HCT116 (cell line): ENCODE results near the gene CEP170B. TPM values are rescaled to one million over a fixed set of nuclear protein-coding genes. Genes with fewer than 3 reads are reported as not detected.

Experiments used
- ATAC-seq: fragments of 200-7000 bp; cut with Tn5 transposase; 2 replicates; pipeline ENCODE4 v1.9.1; 2020; ENCODE audit warnings: mild to moderate bottlenecking, moderate library complexity
- BruUV-seq: library from RNA; stranded (reverse); fragments of 400-500 nt; replicated peaks from 2 replicates; lab custom pipeline; 2021; lab: Mats Ljungman, UMichigan
- CTCF ChIA-PET: fragments of 300-600 bp; sonication (Branson Sonifier 250); formaldehyde crosslinking; loops from one replicate; lab custom pipeline; 2021; ENCODE audit warnings: antibody characterized with exemption; lab: Charles Lee
- POLR2A ChIA-PET: fragments of 300-600, 350-600 bp; sonication (Branson Sonifier 250); formaldehyde crosslinking; loops from one replicate; lab custom pipeline; 2021; ENCODE audit warnings: antibody characterized with exemption; lab: Charles Lee
- RAD21 ChIA-PET, 2 experiments: fragments of 300-600 bp; sonication (Branson Sonifier 250); formaldehyde crosslinking; loops; one replicate each; lab custom pipeline; 2023; ENCODE audit warnings: low total read pairs in 2 of 2; ENCODE audit not compliant: uncharacterized antibody in 2 of 2, unreplicated experiment in 2 of 2, low non-redundant PET in 1 of 2; lab: Charles Lee
- DNase-seq: peaks from one replicate; pipeline ENCODE4 v3.0.0-alpha.2; 2010; ENCODE audit warnings: low read depth, low spot score
- H2AFZ ChIP-seq: fragments of 200-600 bp; shearing (Covaris generic), sonication (generic); 2 replicates; pipeline ENCODE4 v1.6.1; 2017; ENCODE audit warnings: low read depth, mixed run types, mixed read lengths, antibody characterized with exemption, low read length; ENCODE audit not compliant: poor library complexity, severe bottlenecking
- H3K27ac ChIP-seq: 2 replicates; pipeline ENCODE4 v1.5.1; 2012; ENCODE audit warnings: low read depth, low read length
- H3K27me3 ChIP-seq: fragments of 200-600 bp; sonication (generic); 2 replicates; pipeline ENCODE4 v1.6.1; 2016; ENCODE audit warnings: mixed run types, low read length, mixed read lengths; ENCODE audit not compliant: insufficient read depth
- H3K36me3 ChIP-seq, 2 experiments: fragments of 200-500 bp in 1 of 2; fragments of 200-600 bp in 1 of 2; sonication (Bioruptor generic) in 1 of 2; sonication (generic) in 1 of 2; 2 replicates each; pipeline versions ENCODE4 v1.5.1 to v1.6.1; 2014 to 2016; ENCODE audit warnings: low read length in 2 of 2, inconsistent platforms in 1 of 2, mixed read lengths in 1 of 2, mixed run types in 1 of 2; ENCODE audit not compliant: insufficient read depth in 2 of 2, control insufficient read depth in 1 of 2
- H3K4me1 ChIP-seq, 2 experiments: fragments of 200-600 bp in 1 of 2; sonication (generic) in 1 of 2; 2 replicates each; pipeline versions ENCODE4 v1.5.1 to v1.6.1; 2012 to 2017; ENCODE audit warnings: low read length in 2 of 2, inconsistent platforms in 1 of 2, mild to moderate bottlenecking in 1 of 2, mixed read lengths in 1 of 2, mixed run types in 1 of 2, moderate library complexity in 1 of 2; ENCODE audit not compliant: insufficient read depth in 2 of 2, control insufficient read depth in 1 of 2
- H3K4me2 ChIP-seq: fragments of 200-600 bp; sonication (generic); 2 replicates; pipeline ENCODE4 v1.6.1; 2017; ENCODE audit warnings: mixed run types, low read length, mixed read lengths
- H3K4me3 ChIP-seq, 2 experiments: fragments of 200-600 bp in 1 of 2; sonication (generic) in 1 of 2; replicated peaks in 1 of 2; 2 replicates each; pipeline ENCODE4 v1.5.1; 2011 to 2016; ENCODE audit warnings: low read length in 2 of 2, control low read depth in 1 of 2, low read depth in 1 of 2, mild to moderate bottlenecking in 1 of 2, mixed read lengths in 1 of 2, mixed run types in 1 of 2
- H3K79me2 ChIP-seq: fragments of 200-600 bp; sonication (generic); 2 replicates; pipeline ENCODE4 v1.6.1; 2017; ENCODE audit warnings: mild to moderate bottlenecking, mixed run types, low read length, moderate library complexity, mixed read lengths; ENCODE audit not compliant: insufficient read depth
- H3K9ac ChIP-seq: fragments of 200-600 bp; sonication (generic); 2 replicates; pipeline ENCODE4 v1.6.1; 2016; ENCODE audit warnings: low read length, mixed read lengths
- H3K9me2 ChIP-seq: fragments of 200-600 bp; sonication (generic), shearing (Covaris generic); 2 replicates; pipeline ENCODE4 v1.6.1; 2017; ENCODE audit warnings: mixed run types, mild to moderate bottlenecking, moderate library complexity; ENCODE audit not compliant: insufficient read depth
- H3K9me3 ChIP-seq, 2 experiments: fragments of 200-500 bp in 1 of 2; fragments of 200-600 bp in 1 of 2; sonication (Bioruptor generic) in 1 of 2; sonication (generic) in 1 of 2; 2 replicates each; pipeline ENCODE4 v1.6.1; 2014 to 2017; ENCODE audit warnings: low read length in 2 of 2, mixed read lengths in 2 of 2, inconsistent platforms in 1 of 2, low read depth in 1 of 2, mild to moderate bottlenecking in 1 of 2, mixed run types in 1 of 2, moderate library complexity in 1 of 2; ENCODE audit not compliant: control insufficient read depth in 1 of 2, insufficient read depth in 1 of 2
- H4K20me1 ChIP-seq: fragments of 200-600 bp; sonication (generic), shearing (Covaris generic); 2 replicates; pipeline ENCODE4 v1.6.1; 2017; ENCODE audit warnings: mixed run types, mild to moderate bottlenecking, moderate library complexity; ENCODE audit not compliant: insufficient read depth
- EGR1 ChIP-seq: IDR thresholded peaks from 2 replicates; pipeline ENCODE4 v1.6.1; 2012; ENCODE audit warnings: low read depth
- EZH2phosphoT487 ChIP-seq: fragments of 200-600 bp; IDR thresholded peaks from 2 replicates; pipeline ENCODE4 v1.6.1; 2018; ENCODE audit warnings: antibody characterized with exemption, borderline replicate concordance
- FOSL1 ChIP-seq: IDR thresholded peaks from 2 replicates; pipeline ENCODE4 v1.6.1; 2012; ENCODE audit warnings: low read depth
- JUND ChIP-seq: IDR thresholded peaks from 2 replicates; pipeline ENCODE4 v1.6.1; 2012
- POLR2A ChIP-seq: IDR thresholded peaks from 2 replicates; pipeline ENCODE4 v1.7.0; 2011; ENCODE audit warnings: borderline replicate concordance; ENCODE audit not compliant: insufficient read depth, insufficient read length; ENCODE audit errors: extremely low read depth
- RAD21 ChIP-seq: IDR thresholded peaks from 2 replicates; pipeline ENCODE4 v1.6.1; 2012; ENCODE audit warnings: low read depth, mild to moderate bottlenecking
- SIN3A ChIP-seq: IDR thresholded peaks from 2 replicates; pipeline ENCODE4 v1.6.1; 2012; ENCODE audit warnings: low read depth
- SRF ChIP-seq: IDR thresholded peaks from 2 replicates; pipeline ENCODE4 v1.6.1; 2012; ENCODE audit warnings: low read depth
- TCF7L2 ChIP-seq: IDR thresholded peaks from 2 replicates; pipeline ENCODE4 v1.7.0; 2011; ENCODE audit warnings: borderline replicate concordance, inconsistent platforms; ENCODE audit not compliant: insufficient read depth, insufficient read length; ENCODE audit errors: extremely low read depth
- ZFX ChIP-seq: fragments of 450-650 bp; IDR thresholded peaks from 2 replicates; pipeline ENCODE4 v1.6.1; 2017
- ZNF274 ChIP-seq: fragments of 200-500 bp; sonication (Bioruptor generic); IDR thresholded peaks from 2 replicates; pipeline ENCODE4 v1.6.1; 2014; ENCODE audit warnings: mild to moderate bottlenecking, low read depth, low read length, inconsistent platforms
- intact Hi-C: fragments of 100-400 bp; cut with micrococcal nuclease; formaldehyde crosslinking; loops from 2 replicates; pipeline ENCODE4 v1.10.0; 2022
- total RNA-seq: library from RNA; stranded (reverse); gene quantifications from one replicate; pipeline ENCODE4 v1.2.1, GENCODE V29; 2021; ENCODE audit not compliant: unreplicated experiment
- TF ChIP-seq, protein P1 (sequence below): IDR thresholded peaks from 2 replicates; pipeline ENCODE4 v1.6.1; 2011; ENCODE audit warnings: mild to moderate bottlenecking, low read length, moderate library complexity; ENCODE audit not compliant: insufficient replicate concordance; ENCODE audit errors: extremely low read depth

CEP170B gene
- total RNA-seq, 1 experiment from 2014 or later = 45.9 TPM

DNA sequence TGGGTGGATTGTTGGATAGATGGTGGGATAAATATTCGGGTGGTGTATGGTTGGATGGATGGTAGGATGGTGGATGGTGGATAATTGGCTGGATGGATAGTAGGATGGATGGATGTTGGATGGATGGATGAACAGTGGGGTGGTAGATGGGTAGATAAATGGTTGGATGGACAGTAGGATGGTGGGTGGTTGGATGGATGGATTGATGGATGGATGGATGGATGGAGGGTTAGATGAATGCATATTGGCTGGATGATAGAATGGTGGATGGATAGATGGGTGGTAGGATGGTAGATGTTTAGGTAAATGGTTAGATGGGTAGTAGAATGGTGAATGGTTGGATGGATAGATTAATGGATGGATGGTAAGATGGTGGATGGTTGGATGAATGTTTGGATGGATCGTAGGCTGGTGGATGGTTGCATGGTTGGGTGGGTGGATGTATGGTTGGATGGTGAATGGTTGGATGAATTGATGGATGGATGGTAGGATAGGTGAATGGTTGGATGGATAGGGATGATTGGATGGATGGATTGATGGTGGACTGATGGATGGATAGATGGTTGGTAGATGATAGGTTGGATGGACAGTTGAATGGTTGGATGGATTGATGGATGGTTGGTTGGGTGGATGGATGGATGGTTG, 40.6 kb upstream of the CEP170B start:
- ChIA-PET POLR2A (no interaction called here), RAD21 (no interaction called here), CTCF (no interaction called here)
- intact Hi-C loops = no loop called here
- BruUV-seq = no TSS peak
- Histone ChIP-seq H2AFZ (no peak overlapping the region), H3K79me2 (no peaks in the 10 kb centered on the region), H3K9me2 (no peaks in the 10 kb centered on the region), H3K27ac (no peak overlapping the region), H3K9ac (no peak overlapping the region), H3K9me3 (peaks cover 0 to 7% of the 10 kb centered on the region in 2 experiments; a peak in 1 of 4 replicates), H4K20me1 (no peaks in the 10 kb centered on the region), H3K27me3 (no peaks in the 10 kb centered on the region), H3K4me1 (peaks cover 23 to 32% of the 10 kb centered on the region in 2 experiments), H3K4me3 (no peak overlapping the region), H3K36me3 (no peaks in the 10 kb centered on the region), H3K4me2 (no peak overlapping the region)
- ATAC-seq (no peak), DNase-seq (no peak)
- no peak for TF ChIP-seq RAD21
- no peak for TF ChIP-seq EGR1
- no peak for TF ChIP-seq FOSL1
- no peak for TF ChIP-seq JUND
- TF ChIP-seq TCF7L2 = no peak
- no peak for TF ChIP-seq ZNF274
- TF ChIP-seq EZH2phosphoT487 = no peak
- no peak for TF ChIP-seq ZFX
- TF ChIP-seq SIN3A = no peak
- TF ChIP-seq, protein P1, sequence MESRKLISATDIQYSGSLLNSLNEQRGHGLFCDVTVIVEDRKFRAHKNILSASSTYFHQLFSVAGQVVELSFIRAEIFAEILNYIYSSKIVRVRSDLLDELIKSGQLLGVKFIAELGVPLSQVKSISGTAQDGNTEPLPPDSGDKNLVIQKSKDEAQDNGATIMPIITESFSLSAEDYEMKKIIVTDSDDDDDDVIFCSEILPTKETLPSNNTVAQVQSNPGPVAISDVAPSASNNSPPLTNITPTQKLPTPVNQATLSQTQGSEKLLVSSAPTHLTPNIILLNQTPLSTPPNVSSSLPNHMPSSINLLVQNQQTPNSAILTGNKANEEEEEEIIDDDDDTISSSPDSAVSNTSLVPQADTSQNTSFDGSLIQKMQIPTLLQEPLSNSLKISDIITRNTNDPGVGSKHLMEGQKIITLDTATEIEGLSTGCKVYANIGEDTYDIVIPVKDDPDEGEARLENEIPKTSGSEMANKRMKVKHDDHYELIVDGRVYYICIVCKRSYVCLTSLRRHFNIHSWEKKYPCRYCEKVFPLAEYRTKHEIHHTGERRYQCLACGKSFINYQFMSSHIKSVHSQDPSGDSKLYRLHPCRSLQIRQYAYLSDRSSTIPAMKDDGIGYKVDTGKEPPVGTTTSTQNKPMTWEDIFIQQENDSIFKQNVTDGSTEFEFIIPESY = no peak
- TF ChIP-seq POLR2A = no peak
- TF ChIP-seq SRF = no peak
